GM19239 (cell line): ENCODE results near the gene C1orf232.

Experiments used
- DNase-seq: peaks from one replicate; pipeline ENCODE4 v3.0.0; 2011; ENCODE audit warnings: low spot score; ENCODE audit not compliant: insufficient read length
- FAIRE-seq: peaks from 2 replicates; lab custom pipeline; 2011; peaks lifted over from hg19 to GRCh38; lab: Jason Lieb, UNC

Gene C1orf232

GRCh38 chr1:26181586-26182382 lies 13.0 kb upstream of the C1orf232 start:
- FAIRE-seq (no peak), DNase-seq (no peak)

DNA sequence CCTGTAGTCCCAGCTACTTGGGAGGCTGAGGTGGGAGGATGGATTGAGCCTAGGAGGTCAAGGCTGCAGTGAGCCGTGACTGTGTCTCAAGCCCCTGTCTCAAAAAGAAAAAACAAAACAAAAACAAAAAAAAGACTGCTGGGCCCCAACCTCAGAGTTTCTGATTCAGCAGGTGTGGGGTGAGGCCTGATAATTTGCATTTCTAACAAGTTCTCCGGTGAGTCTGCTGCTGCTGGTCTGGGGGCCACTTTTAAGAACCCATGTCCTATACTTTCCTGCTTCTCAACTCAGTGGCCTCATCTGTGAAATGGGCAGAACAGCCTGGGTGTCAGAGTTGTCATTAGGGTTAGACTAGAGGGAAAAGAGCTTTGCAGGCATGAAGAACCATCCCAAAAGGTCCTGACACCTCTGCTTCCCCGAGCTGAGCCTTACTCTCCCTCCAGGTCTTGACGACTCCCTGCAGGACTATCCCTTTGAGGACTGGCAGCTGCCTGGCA lies 11.3 kb upstream of the C1orf232 start:
- DNase-seq (no peak), FAIRE-seq (peak; percentile 37)

GRCh38 chr1:26177182-26177684 lies 8.5 kb upstream of the C1orf232 start, which contains the start of gene CNKSR1:
Gene CNKSR1, plus strand, starts transcription at chr1:26177491. Its CDS starts 57 bp downstream, at chr1:26177548.
- DNase-seq, result no peak
- FAIRE-seq, result no peak

- FAIRE-seq (no peak), DNase-seq (no peak)
These were observed 6.6 kb upstream of the C1orf232 start for GRCh38 chr1:26175346-26175745.

DNA sequence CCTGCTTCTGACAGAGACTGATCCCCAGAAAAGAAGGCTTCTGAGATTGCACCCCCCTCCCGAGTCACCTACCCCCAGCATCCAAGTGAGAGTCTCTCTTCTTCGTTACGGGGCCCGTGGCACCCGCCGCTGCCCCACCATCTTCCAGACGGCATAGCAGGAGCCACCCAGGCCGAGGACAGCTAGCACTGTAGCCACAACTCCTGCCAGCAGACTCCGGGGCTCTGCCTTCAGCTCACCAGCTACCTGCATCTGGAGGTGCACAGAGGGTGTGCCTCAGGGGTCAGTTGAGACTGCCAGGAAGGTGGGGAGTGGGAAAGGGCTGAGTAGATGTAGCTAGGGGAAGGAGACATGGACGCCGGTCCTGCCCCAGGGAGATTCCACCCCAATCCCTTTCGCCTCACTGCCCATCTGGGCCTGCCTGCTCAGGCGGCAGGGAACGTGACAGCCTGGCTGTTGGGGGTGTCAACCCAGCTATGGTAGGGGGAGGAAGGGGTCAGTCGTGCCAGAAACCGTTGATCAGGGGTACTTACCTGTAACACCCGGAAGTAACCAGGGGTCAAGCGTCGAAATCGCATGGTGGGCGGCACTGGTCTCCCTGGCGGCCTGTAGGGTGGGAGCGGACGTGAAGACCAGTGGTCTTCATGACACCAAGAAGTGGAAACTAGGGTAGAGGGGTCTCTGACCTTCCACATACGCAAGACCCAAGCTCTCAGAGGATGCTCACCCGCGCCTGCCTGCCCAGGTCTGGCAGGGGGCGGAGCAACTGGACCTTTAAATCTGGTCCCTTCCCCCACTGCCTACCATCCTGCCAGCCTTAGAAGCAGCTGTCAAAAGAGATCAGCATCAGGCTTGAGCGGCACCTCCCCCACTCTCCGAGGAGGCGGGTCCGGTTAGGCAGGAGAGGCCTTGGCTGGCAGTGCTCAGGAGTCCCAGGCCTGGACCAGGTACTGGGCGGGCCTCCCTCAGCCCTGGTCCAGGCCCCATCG lies 2.6 kb upstream of the C1orf232 start, which contains the start of gene ZNF593OS:
Gene ZNF593OS (minus strand): TSS at position 749 of the 989 bp plus-strand sequence. CDS start 171 bp downstream, at position 578.
- no peak for FAIRE-seq
- no peak for DNase-seq

DNA sequence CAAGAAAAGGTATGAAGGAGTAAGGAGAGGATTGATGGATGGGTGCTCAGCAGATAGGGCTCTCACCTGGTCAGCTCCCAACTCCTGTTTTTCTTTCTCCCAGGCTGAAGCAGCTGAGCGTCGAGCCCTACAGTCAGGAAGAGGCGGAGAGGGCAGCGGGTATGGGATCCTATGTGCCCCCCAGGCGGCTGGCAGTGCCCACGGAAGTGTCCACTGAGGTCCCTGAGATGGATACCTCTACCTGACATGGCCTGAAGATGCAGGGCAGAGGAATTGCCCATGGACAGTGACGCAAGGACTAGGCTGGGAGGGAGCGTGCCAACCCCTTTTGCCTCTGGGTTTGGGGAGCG lies 1.7 kb upstream of the C1orf232 start:
- DNase-seq, result no peak
- no peak for FAIRE-seq

DNA sequence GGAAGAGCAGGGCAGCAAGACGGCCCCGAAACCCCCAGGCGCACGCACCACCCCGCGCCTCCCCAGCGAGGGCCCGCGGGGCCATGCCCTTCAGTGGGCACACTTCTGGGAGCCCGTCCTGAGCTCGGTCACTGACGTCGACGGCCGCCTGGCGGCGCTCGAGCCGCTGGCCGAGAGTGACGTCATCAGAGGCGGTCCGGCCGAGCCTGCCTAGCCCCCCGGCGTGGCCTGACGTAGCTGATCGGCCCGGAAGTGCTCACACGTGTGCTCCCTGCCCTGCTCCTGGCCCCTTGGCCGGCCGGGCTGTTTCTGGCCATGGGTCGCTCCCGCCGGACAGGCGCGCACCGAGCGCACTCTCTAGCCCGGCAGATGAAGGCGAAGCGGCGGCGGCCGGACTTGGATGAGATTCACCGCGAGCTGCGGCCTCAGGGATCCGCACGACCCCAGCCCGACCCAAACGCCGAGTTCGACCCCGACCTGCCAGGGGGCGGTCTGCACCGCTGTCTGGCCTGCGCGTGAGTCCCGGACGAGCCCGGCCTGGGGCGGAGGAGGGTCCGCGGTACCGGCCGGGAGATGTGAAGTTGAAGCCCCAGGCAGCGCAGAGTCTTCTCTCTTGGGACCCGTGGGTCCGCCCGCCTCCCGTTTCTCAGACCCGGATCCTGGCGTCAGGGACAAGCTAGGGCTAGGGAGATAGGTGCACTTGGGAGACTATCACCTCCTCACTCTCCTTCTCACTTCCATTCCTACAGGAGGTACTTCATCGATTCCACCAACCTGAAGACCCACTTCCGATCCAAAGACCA lies 1.1 kb upstream of the C1orf232 start, which contains the start of gene ZNF593:
Gene ZNF593 (plus strand): TSS at position 240 of the 803 bp plus-strand sequence. CDS start 76 bp downstream, at position 316.
- DNase-seq (peak; percentile 100), FAIRE-seq (peak; percentile 95)

GRCh38 chr1:26169198-26169554 lies 413 bp upstream of the C1orf232 start:
- FAIRE-seq (no peak), DNase-seq (no peak)

DNA sequence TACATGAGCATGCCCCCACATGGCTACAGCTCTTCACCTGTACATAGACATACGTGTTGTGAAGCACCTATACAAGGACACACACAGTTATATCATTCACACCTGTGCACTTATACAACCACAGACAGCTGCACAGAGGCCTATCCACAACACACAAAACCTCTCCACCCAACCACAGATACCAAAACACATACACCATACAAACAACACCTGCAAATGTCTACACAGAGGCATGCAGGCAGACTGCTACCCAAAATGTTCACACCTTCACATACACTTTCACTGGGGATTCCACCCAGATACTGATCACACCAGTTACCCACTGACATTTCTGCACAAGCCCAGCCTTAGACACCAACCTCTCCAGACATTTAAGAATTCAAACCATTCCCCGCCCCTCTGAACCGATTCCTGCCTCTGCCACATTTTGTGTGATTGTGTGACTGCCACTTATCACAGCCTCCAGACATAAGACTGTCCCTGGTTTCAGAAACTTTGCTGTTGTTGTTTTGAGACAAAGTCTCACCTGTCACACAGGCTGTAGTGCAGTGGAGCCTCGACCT lies 2.0 kb downstream of the C1orf232 start:
- FAIRE-seq (no peak), DNase-seq (no peak)

GRCh38 chr1:26164861-26165842 lies 3.6 kb downstream of the C1orf232 start:
- no peak for DNase-seq
- no peak for FAIRE-seq

DNA sequence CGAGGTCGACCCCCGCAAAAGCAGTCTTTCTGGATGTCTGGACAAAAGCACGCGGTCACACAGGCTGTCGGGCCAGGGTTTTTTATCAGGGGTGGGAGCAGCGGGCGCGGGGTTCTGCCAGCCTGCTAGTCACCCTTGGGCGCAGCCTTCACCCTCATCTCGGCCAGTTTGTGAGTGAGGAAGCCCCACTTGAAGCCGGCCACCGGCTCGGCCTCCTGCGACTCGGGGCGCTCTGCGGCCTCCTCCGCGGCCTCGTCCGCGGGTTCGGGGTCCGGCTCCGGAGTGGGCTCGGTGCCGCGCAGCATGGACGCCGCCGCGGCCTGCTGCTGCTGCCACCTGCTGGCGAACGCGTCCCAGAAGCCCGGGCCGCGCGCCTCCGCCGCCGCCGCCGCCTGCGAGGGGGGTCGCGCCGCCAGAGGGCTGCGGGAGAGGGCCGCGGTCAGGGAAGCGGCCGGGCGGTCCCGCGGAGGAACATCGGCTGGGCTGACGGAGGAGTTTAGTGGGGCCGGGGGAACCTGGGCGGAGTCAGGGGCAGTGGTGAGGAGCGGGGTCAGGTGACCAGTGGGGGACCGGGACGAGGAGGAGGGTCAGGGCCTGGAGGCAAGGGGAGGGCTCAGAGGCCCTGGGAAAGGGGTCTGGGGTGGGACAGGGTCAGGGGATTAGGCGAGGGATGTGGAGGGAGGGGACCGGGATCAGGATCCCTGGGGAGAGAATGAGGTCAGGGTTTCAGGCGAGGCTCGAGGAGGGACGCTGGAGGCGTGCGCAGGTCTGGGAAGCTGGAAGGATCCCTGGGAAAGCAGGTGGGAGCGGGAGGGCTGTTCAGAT lies 4.5 kb downstream of the C1orf232 start:
- DNase-seq (no peak), FAIRE-seq (no peak)

DNA sequence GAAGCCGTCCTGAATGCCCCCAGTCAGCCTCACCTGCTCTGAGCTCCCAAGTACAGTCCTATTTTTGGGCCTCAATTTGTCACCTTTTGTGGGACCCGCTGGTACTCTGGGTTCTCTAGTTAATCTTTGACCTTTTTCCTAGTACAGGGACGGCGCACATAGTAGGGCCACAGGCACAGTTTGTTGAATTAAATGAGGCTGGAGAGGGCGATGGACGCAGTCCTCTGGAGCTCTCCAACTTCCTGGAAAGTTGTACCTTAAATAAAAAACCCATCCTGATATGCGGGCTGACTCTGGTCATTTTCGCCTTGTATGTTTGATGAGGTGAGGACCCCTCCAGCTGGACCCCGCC lies 5.1 kb downstream of the C1orf232 start:
- no peak for DNase-seq
- FAIRE-seq, result no peak

GRCh38 chr1:26162220-26162709 lies 6.5 kb downstream of the C1orf232 start:
- DNase-seq, result no peak
- FAIRE-seq, result peak; percentile 4

GRCh38 chr1:26161415-26162219 lies 7.1 kb downstream of the C1orf232 start:
- DNase-seq, result no peak
- no peak for FAIRE-seq

DNA sequence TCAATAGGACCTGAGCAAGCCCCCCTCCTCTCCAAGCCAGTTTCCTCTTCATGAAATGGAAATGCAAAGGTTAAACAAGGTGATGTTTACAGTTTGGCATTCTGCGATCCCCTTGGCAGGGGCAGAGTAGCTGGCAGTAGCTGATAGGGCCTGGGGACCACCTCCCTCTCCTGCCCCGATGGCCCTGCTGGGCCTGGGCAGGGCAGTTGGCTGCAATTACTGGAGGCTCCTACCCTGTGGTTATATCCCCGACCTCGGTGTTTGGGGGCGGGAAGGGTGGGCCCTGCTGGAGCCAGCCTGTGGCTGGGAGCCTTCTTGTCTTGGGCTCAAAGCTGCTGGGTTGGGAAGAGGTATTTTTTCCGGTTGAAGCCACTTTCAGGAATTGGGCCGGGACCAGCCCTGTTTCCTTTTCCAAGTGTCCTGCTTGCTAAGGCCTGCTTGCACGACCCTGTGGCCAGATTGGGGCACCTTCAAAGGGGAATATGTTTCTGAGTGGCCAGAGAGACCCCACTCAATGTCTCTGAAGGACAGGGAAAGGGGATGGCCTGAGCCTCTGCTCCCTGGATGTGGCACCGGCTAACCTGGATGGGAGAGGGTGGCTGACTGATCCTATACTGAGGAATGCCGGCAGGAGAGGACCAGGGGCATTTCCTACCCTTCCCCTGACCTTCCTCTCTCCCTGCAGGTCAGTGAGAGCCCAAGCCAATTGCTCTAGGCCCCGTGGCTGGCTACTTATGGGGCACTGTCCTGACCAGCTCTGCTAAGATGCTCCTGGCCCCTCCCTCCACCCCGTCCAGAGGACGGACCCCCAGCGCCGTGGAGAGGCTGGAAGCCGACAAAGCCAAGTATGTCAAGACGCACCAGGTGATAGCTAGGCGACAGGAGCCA lies 8.0 kb downstream of the C1orf232 start:
- DNase-seq, result no peak
- no peak for FAIRE-seq

GRCh38 chr1:26159743-26160039 lies 9.1 kb downstream of the C1orf232 start:
- FAIRE-seq (no peak), DNase-seq (no peak)
